HepG2 (cell line): ENCODE results near the gene KHNYN. TPM values are rescaled to one million over a fixed set of nuclear protein-coding genes. Genes with fewer than 3 reads are reported as not detected.
A peak's percentile ranks its signal among the peaks of the same experiment; 100 is the strongest.

Experiments
- CBX5 ChIP-seq: sonication (generic); formaldehyde crosslinking; IDR thresholded peaks from 2 replicates; pipeline ENCODE4 v1.4.0; 2020; ENCODE audit warnings: missing genetic modification reagents, borderline replicate concordance
- CREB1 ChIP-seq, 2 experiments: fragments of 450-650 bp in 1 of 2; IDR thresholded peaks; 2 replicates each; pipeline ENCODE4 v1.6.1; 2016 to 2017; ENCODE audit warnings: control low read depth in 1 of 2, mild to moderate bottlenecking in 1 of 2, missing compliant biosample characterization in 1 of 2, missing genetic modification characterization in 1 of 2
- DNMT1 ChIP-seq: sonication (generic); formaldehyde crosslinking; IDR thresholded peaks from 2 replicates; pipeline ENCODE4 v1.5.1; 2020; ENCODE audit warnings: mild to moderate bottlenecking, missing genetic modification reagents
- ETV6 ChIP-seq: sonication (generic); formaldehyde crosslinking; conservative IDR thresholded peaks from 2 replicates; pipeline ENCODE4 v1.4.0; 2020; ENCODE audit warnings: missing genetic modification reagents
- FOXK1 ChIP-seq: sonication (generic); formaldehyde crosslinking; IDR thresholded peaks from 2 replicates; pipeline ENCODE4 v1.4.0; 2020; ENCODE audit warnings: low read depth, missing genetic modification reagents, borderline replicate concordance
- HNRNPL ChIP-seq: fragments of 200-400 bp; formaldehyde crosslinking; IDR thresholded peaks from 2 replicates; pipeline ENCODE4 v1.6.1; 2017; ENCODE audit warnings: mild to moderate bottlenecking, low read depth, low read length
- KDM5B ChIP-seq: sonication (generic); formaldehyde crosslinking; IDR thresholded peaks from 2 replicates; pipeline ENCODE4 v1.4.0; 2020; ENCODE audit warnings: missing genetic modification reagents, mild to moderate bottlenecking, borderline replicate concordance
- MYNN ChIP-seq: sonication (generic); formaldehyde crosslinking; IDR thresholded peaks from 2 replicates; pipeline ENCODE4 v1.4.0; 2020; ENCODE audit warnings: mild to moderate bottlenecking, low read depth, missing genetic modification reagents
- NFIC ChIP-seq: IDR thresholded peaks from 2 replicates; pipeline ENCODE4 v1.6.1; 2012; ENCODE audit warnings: mild to moderate bottlenecking, low read length, inconsistent platforms
- PAWR ChIP-seq: sonication (generic); formaldehyde crosslinking; IDR thresholded peaks from 2 replicates; pipeline ENCODE4 v1.4.0; 2020; ENCODE audit warnings: missing genetic modification reagents, mild to moderate bottlenecking, borderline replicate concordance
- PHB2 ChIP-seq: fragments of 450-650 bp; IDR thresholded peaks from 2 replicates; pipeline ENCODE4 v1.6.1; 2018; ENCODE audit not compliant: partially characterized antibody
- POLR2G ChIP-seq: fragments of 200-400 bp; formaldehyde crosslinking; IDR thresholded peaks from 2 replicates; pipeline ENCODE4 v1.6.1; 2018; ENCODE audit warnings: mild to moderate bottlenecking, low read depth, low read length, moderate library complexity
- RFXANK ChIP-seq: IDR thresholded peaks from 2 replicates; pipeline ENCODE4 v1.6.1; 2016
- SIX4 ChIP-seq: sonication (generic); formaldehyde crosslinking; IDR thresholded peaks from 2 replicates; pipeline ENCODE4 v1.4.0; 2020; ENCODE audit warnings: missing genetic modification reagents
- SMAD3 ChIP-seq: sonication (generic); formaldehyde crosslinking; IDR thresholded peaks from 2 replicates; pipeline ENCODE4 v1.4.0; 2020; ENCODE audit warnings: missing genetic modification reagents
- SRSF1 ChIP-seq: fragments of 200-400 bp; formaldehyde crosslinking; optimal IDR thresholded peaks from 2 replicates; pipeline ENCODE3; 2017; ENCODE audit warnings: mild to moderate bottlenecking, low read depth, low read length, moderate library complexity
- TEAD3 ChIP-seq: optimal IDR thresholded peaks from 2 replicates; pipeline ENCODE3; 2016; ENCODE audit warnings: borderline replicate concordance
- THYN1 ChIP-seq: sonication (generic); formaldehyde crosslinking; IDR thresholded peaks from 2 replicates; pipeline ENCODE4 v1.8.1; 2023; ENCODE audit warnings: low read depth, mild to moderate bottlenecking, moderate library complexity, missing genetic modification reagents, borderline replicate concordance
- ZFP41 ChIP-seq: sonication (generic); formaldehyde crosslinking; IDR thresholded peaks from 2 replicates; pipeline ENCODE4 v1.4.0; 2020; ENCODE audit warnings: mild to moderate bottlenecking, missing genetic modification reagents, borderline replicate concordance
- polyA plus RNA-seq, 8 experiments: library from polyadenylated mRNA; depleted of rRNA in 3 of 8; stranded (reverse) in 7 of 8; unstranded in 1 of 8; fragments of >200 nt; fragmentation: Illumina TruSeq in 4 of 8; extraction: Trizol in 4 of 8; gene quantifications; 2 replicates each; pipeline versions ENCODE4 v1.2.1 to v1.2.3, GENCODE V29; 2011 to 2016; ENCODE audit warnings: low read depth in 4 of 8, missing spikeins in 1 of 8, mixed read lengths in 1 of 8; ENCODE audit not compliant: insufficient read depth in 1 of 8
- total RNA-seq, 5 experiments: library from RNA; depleted of rRNA; stranded (reverse); fragments of >200 nt; fragmentation: Illumina TruSeq; extraction: Trizol; gene quantifications; 2 replicates each; pipeline ENCODE4 v1.2.3, GENCODE V29; 2016; ENCODE audit warnings: low read depth in 1 of 5
- TF ChIP-seq, protein P1 (sequence below): sonication (generic); formaldehyde crosslinking; IDR thresholded peaks from 2 replicates; pipeline ENCODE4 v1.4.0; 2020; ENCODE audit warnings: mild to moderate bottlenecking, missing genetic modification reagents
- TF ChIP-seq, protein P2 (sequence below): sonication (generic); formaldehyde crosslinking; IDR thresholded peaks from 2 replicates; pipeline ENCODE4 v1.5.0; 2020; ENCODE audit warnings: missing genetic modification reagents, mild to moderate bottlenecking, borderline replicate concordance
- TF ChIP-seq, protein P3 (sequence below): sonication (generic); formaldehyde crosslinking; IDR thresholded peaks from 2 replicates; pipeline ENCODE4 v1.8.1; 2023; ENCODE audit warnings: mild to moderate bottlenecking, moderate library complexity, missing genetic modification reagents
- TF ChIP-seq, protein P4 (sequence below): sonication (generic); formaldehyde crosslinking; IDR thresholded peaks from 2 replicates; pipeline ENCODE4 v1.4.0; 2020; ENCODE audit warnings: mild to moderate bottlenecking, missing genetic modification reagents, borderline replicate concordance

Gene KHNYN
- total and polyA plus RNA-seq, 2 of the 13 experiments (the other 11 are each of a cell fraction or from before 2014, with no cell fraction given) = 52.8 to 75.7 TPM

DNA sequence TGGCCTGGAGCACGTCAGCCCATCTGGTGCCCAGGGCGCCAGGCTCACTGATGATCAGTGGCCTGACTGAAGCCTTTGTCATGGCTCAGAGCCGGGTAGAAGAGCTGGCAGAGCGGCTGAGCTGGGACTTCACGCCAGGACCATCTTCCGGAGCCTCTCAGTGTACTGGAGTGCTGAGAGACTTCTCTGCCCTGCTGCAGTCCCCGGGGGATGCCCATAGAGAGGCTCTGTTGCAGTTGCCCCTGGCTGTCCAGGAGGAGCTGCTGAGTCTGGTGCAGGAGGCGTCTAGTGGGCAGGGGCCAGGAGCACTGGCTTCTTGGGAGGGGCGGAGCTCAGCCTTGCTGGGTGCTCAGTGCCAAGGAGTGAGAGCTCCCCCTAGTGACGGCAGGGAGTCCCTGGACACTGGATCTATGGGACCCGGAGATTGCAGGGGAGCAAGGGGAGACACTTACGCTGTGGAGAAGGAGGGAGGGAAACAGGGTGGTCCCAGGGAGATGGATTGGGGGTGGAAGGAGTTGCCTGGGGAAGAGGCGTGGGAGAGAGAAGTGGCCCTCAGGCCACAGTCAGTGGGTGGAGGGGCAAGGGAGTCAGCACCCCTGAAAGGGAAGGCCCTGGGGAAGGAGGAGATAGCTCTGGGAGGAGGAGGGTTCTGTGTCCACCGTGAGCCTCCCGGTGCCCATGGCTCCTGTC, 2.0 kb downstream of the KHNYN start (continued):
- TF ChIP-seq, protein P1, sequence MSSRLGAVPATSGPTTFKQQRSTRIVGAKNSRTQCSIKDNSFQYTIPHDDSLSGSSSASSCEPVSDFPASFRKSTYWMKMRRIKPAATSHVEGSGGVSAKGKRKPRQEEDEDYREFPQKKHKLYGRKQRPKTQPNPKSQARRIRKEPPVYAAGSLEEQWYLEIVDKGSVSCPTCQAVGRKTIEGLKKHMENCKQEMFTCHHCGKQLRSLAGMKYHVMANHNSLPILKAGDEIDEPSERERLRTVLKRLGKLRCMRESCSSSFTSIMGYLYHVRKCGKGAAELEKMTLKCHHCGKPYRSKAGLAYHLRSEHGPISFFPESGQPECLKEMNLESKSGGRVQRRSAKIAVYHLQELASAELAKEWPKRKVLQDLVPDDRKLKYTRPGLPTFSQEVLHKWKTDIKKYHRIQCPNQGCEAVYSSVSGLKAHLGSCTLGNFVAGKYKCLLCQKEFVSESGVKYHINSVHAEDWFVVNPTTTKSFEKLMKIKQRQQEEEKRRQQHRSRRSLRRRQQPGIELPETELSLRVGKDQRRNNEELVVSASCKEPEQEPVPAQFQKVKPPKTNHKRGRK = 0 out of 2 replicates have a peak, but pooled peaks have one; percentile 26
- TF ChIP-seq NFIC (no peak), CREB1 (IDR thresholded peaks at IDR 0.05) (no peak), CREB1 (CRISPR knock-in tag; IDR thresholded peaks at IDR 0.05) (no peak), KDM5B (CRISPR knock-in tag) (peak; percentile 53; the same call in 1 of the 2 replicates), DNMT1 (CRISPR knock-in tag) (no peak), POLR2G (peak; percentile 26; the same call in 1 of the 2 replicates), HNRNPL (peak; percentile 91), PAWR (CRISPR knock-in tag) (peak; percentile 91; the same call in 1 of the 2 replicates), THYN1 (CRISPR knock-in tag) (no peak), RFXANK (no peak), CBX5 (CRISPR knock-in tag) (no peak), SIX4 (no peak), FOXK1 (CRISPR knock-in tag) (0 out of 2 replicates have a peak, but pooled peaks have one; percentile 48), MYNN (no peak; the same call in 1 of the 2 replicates), SMAD3 (peak; percentile 79), ZFP41 (peak; percentile 53; the same call in 1 of the 2 replicates), PHB2 (no peak), ETV6 (CRISPR knock-in tag) (no peak), TEAD3 (CRISPR knock-in tag) (no peak), SRSF1 (no peak)
- TF ChIP-seq, protein P2, sequence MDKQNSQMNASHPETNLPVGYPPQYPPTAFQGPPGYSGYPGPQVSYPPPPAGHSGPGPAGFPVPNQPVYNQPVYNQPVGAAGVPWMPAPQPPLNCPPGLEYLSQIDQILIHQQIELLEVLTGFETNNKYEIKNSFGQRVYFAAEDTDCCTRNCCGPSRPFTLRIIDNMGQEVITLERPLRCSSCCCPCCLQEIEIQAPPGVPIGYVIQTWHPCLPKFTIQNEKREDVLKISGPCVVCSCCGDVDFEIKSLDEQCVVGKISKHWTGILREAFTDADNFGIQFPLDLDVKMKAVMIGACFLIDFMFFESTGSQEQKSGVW (CRISPR knock-in tag) = no peak
- TF ChIP-seq, protein P3, sequence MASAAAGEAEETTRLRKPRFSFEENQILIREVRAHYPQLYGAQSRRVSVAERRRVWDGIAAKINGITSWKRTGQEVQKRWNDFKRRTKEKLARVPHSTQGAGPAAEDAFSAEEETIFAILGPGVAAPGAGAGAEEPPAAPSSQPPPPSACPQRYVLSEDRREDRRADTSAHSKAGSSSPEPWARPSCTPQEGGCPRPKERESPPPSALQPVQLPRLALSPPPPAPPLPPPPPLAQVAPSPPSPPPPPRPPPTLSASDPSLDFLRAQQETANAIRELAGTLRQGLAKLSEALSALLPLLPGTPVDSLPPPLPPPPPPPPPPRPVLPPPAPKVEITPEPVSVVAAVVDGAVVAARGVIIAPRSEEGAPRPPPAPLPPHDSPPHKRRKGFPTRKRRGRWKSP = no peak
- TF ChIP-seq, protein P4, sequence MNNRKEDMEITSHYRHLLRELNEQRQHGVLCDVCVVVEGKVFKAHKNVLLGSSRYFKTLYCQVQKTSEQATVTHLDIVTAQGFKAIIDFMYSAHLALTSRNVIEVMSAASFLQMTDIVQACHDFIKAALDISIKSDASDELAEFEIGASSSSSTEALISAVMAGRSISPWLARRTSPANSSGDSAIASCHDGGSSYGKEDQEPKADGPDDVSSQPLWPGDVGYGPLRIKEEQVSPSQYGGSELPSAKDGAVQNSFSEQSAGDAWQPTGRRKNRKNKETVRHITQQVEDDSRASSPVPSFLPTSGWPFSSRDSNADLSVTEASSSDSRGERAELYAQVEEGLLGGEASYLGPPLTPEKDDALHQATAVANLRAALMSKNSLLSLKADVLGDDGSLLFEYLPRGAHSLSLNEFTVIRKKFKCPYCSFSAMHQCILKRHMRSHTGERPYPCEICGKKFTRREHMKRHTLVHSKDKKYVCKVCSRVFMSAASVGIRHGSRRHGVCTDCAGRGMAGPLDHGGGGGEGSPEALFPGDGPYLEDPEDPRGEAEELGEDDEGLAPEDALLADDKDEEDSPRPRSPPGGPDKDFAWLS (CRISPR knock-in tag) = no peak; the same call in 1 of the 2 replicates
